ENCODE measurements around the gene RHBDD3.

The RHBDD3 gene

DNA sequence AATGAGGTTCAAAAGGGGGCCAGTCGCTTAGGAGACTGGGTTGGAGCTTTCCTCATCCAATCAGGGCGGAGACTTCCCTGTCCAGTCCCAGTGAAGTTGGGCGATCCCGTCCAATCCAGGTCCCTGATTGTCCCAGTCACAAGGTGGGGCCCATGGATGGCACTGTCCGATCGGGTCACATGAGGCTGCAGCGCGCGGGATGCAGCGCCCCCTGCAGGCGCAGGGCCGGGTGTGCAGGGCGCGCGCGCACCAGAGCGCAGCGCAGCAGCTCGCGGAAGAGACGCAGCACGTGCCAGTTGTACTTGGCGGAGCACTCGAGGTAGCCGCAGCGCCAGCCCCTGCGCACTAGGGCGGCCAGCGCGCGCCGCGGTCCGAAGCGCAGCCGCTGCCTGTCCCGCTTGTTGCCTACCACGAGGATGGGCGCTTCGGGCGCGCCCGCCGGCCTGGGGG lies 45.4 kb upstream of the RHBDD3 start:
- H3K9me3 ChIP-seq = no peaks in the 10 kb centered on the region
- TF ChIP-seq, protein P1, sequence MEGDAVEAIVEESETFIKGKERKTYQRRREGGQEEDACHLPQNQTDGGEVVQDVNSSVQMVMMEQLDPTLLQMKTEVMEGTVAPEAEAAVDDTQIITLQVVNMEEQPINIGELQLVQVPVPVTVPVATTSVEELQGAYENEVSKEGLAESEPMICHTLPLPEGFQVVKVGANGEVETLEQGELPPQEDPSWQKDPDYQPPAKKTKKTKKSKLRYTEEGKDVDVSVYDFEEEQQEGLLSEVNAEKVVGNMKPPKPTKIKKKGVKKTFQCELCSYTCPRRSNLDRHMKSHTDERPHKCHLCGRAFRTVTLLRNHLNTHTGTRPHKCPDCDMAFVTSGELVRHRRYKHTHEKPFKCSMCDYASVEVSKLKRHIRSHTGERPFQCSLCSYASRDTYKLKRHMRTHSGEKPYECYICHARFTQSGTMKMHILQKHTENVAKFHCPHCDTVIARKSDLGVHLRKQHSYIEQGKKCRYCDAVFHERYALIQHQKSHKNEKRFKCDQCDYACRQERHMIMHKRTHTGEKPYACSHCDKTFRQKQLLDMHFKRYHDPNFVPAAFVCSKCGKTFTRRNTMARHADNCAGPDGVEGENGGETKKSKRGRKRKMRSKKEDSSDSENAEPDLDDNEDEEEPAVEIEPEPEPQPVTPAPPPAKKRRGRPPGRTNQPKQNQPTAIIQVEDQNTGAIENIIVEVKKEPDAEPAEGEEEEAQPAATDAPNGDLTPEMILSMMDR (IDR thresholded peaks at IDR 0.05; ENCODE audit: low read depth, low read length) = peak; percentile 49
- DNase-seq = no peak
- no peaks in the 10 kb centered on the region for H3K36me3 ChIP-seq
- H3K27me3 ChIP-seq = peaks cover 52% of the 10 kb centered on the region
- peaks cover 7% of the 10 kb centered on the region for H3K4me1 ChIP-seq
- no peak overlapping the region for H3K4me3 ChIP-seq (ENCODE audit: low read depth, low read length)

DNA sequence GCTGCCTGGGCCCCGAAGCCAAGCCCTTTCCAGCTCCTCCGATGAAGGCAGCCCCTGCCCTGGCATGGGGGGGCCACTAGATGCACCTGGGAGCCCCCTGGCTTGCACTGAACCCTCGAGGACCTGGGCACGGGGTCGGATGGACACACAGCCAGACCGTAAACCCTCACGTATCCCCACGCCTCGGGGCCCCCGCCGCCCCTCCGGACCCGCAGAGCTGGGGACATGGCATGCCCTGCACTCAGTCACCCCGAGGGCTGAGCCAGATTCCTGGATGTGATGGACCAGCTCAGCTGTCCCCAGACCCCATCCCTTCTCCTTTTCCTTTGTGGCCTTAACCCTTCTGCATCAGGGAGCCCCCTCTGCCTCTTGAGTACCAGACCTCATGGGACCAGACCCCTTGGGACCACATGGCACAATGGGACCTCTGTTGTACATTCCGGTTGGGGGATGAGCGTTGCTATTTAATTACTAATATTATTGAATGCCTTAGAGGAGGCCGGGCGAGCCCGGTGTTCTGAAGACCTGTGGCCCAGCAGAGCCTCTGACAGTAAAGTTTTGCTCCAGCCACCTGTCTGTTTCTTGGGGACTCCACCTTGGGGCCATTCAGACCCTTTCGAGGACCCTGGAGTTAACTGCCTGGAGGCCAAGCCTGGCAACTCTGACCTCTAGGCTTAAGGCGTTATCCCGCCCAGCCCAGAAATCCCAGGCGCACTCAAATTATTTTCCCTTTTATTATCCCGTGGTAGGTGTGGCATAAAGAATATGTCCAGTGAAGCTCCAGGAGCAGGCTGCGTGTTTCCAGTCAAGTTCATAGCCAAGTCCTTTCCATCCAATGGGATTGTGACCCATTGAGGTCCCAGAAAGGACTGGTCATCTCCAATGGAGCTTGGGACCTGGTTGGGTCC lies 44.7 kb upstream of the RHBDD3 start:
- H3K9me3 ChIP-seq = no peaks in the 10 kb centered on the region
- DNase-seq = no peak
- no peaks in the 10 kb centered on the region for H3K36me3 ChIP-seq
- H3K4me3 ChIP-seq (ENCODE audit: low read depth, low read length) = no peak overlapping the region
- H3K27me3 ChIP-seq = peaks cover 52% of the 10 kb centered on the region
- TF ChIP-seq, protein P1 (IDR thresholded peaks at IDR 0.05; ENCODE audit: low read depth, low read length) = no peak
- H3K4me1 ChIP-seq = peaks cover 7% of the 10 kb centered on the region

GRCh38 chr22:29311464-29312217 lies 43.9 kb upstream of the RHBDD3 start:
- Histone ChIP-seq H3K27me3 (peaks cover 52% of the 10 kb centered on the region), H3K36me3 (no peaks in the 10 kb centered on the region), H3K9me3 (no peaks in the 10 kb centered on the region), H3K4me3 (ENCODE audit: low read depth, low read length) (peak overlapping the region; percentile 19), H3K4me1 (peaks cover 7% of the 10 kb centered on the region)
- TF ChIP-seq, protein P1 (IDR thresholded peaks at IDR 0.05; ENCODE audit: low read depth, low read length) = no peak
- no peak for DNase-seq

DNA sequence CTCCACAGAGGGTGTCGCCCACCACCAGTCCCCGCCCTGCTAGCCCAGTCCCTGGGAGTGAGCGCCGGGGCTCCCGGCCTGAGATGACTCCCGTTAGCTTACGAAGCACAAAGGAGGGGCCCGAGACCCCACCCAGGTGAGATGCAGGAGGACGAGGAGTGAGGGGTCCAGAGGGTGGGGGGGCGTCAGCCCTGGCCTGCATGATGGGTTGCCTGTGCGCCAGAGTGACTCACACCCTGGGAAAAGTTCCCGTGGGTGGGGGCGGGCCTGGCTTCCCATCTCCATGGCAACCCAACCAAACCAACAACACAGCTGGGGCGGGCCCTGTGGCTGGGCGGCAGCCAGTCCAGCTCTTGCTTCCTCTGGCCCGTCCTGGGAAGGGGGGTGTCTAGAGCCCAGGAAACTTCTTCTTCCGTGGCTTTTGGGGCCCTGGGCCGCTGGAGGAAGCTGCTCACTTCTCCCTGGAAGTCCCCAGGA lies 43.1 kb upstream of the RHBDD3 start:
- H3K4me3 ChIP-seq (ENCODE audit: low read depth, low read length) = peak overlapping the region; percentile 19
- H3K27me3 ChIP-seq = peaks cover 45% of the 10 kb centered on the region
- H3K36me3 ChIP-seq = no peaks in the 10 kb centered on the region
- peak; percentile 92 for DNase-seq
- H3K4me1 ChIP-seq = peaks cover 7% of the 10 kb centered on the region
- TF ChIP-seq, protein P1 (IDR thresholded peaks at IDR 0.05; ENCODE audit: low read depth, low read length) = no peak
- no peaks in the 10 kb centered on the region for H3K9me3 ChIP-seq

DNA sequence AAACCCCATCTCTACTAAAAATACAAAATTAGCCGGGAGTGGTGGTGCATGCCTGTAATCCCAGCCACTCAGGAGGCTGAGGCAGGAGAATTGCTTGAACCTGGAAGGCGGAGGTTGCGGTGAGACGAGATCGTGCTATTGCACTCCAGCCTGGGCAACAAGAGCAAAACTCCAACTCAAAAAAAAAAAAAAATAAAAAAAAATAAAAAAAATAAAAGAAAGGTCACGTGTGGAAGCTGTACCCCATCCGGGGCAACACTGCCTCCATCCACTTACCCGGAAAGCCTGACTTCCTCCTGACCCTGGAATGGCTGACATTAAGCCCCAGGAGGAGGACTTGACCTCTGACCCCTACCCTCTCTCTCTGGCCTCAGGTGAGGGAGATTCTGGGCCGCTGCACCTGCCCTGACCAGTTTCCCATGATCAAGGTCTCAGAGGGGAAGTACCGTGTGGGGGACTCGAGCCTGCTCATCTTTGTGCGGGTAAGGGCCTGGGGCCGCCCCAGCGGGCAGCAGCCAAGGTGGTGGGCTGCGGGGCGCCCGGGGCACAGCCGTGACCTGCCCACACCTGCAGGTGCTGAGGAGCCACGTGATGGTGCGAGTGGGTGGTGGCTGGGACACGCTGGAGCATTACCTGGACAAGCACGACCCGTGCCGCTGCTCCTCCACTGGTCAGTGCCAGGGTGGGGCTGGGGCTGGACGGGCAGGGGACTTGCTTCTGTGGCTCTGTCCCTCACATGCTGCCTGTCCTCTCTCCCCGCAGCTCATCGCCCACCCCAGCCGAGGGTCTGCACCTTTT lies 42.5 kb upstream of the RHBDD3 start:
- peaks cover 39% of the 10 kb centered on the region for H3K27me3 ChIP-seq
- H3K36me3 ChIP-seq = no peaks in the 10 kb centered on the region
- no peak overlapping the region; the same call in 1 of the 2 replicates for H3K4me3 ChIP-seq (ENCODE audit: low read depth, low read length)
- H3K9me3 ChIP-seq = no peaks in the 10 kb centered on the region
- peaks cover 7% of the 10 kb centered on the region for H3K4me1 ChIP-seq
- no peak for DNase-seq
- TF ChIP-seq, protein P1 (IDR thresholded peaks at IDR 0.05; ENCODE audit: low read depth, low read length) = no peak

All from BE2C (cell line).